ENCODE measurements around the gene ARMC5.
A peak's percentile ranks its signal among the peaks of the same experiment; 100 is the strongest.
"Not testable (repeated sequence)": the region's sequence is repeated elsewhere in the genome, so short reads cannot be mapped to it uniquely, and the experiment has no call there.

ARMC5 gene

GRCh38 chr16:31493506-31494125, 34.3 kb downstream of the ARMC5 start:
- no peak overlapping the region for H3K4me3 ChIP-seq (ENCODE audit: low read depth, low read length)

GRCh38 chr16:31496670-31497069, 37.4 kb downstream of the ARMC5 start:
- H3K4me3 ChIP-seq (ENCODE audit: low read depth, low read length): no peak overlapping the region

GRCh38 chr16:31498493-31498892, 39.2 kb downstream of the ARMC5 start:
- H3K4me3 ChIP-seq (ENCODE audit: low read depth, low read length): no peak overlapping the region

- no peak overlapping the region for H3K4me3 ChIP-seq (ENCODE audit: low read depth, low read length)
Observed at GRCh38 chr16:31499928-31500327, 40.6 kb downstream of the ARMC5 start.

GRCh38 chr16:31501226-31501965, 42.1 kb downstream of the ARMC5 start:
- H3K4me3 ChIP-seq (ENCODE audit: low read depth, low read length): no peak overlapping the region

GRCh38 chr16:31501966-31502348, 42.7 kb downstream of the ARMC5 start:
- H3K4me3 ChIP-seq (ENCODE audit: low read depth, low read length): no peak overlapping the region

GRCh38 chr16:31502981-31503380, 43.7 kb downstream of the ARMC5 start:
- no peak overlapping the region for H3K4me3 ChIP-seq (ENCODE audit: low read depth, low read length)

GRCh38 chr16:31503555-31503954, 44.3 kb downstream of the ARMC5 start:
- H3K4me3 ChIP-seq (ENCODE audit: low read depth, low read length): not testable (repeated sequence)

- H3K4me3 ChIP-seq (ENCODE audit: low read depth, low read length): no peak overlapping the region
Observed at GRCh38 chr16:31504159-31504558, 44.9 kb downstream of the ARMC5 start.

GRCh38 chr16:31505483-31505882, 46.2 kb downstream of the ARMC5 start:
- H3K4me3 ChIP-seq (ENCODE audit: low read depth, low read length): no peak overlapping the region

- peak overlapping the region; percentile 77 for H3K4me3 ChIP-seq (ENCODE audit: low read depth, low read length)
Observed at GRCh38 chr16:31507617-31507928, 48.3 kb downstream of the ARMC5 start.

- peak within 1 kb of the TSS; percentile 77 for H3K4me3 ChIP-seq (ENCODE audit: low read depth, low read length)
Observed at GRCh38 chr16:31507929-31508705, 48.8 kb downstream of the ARMC5 start, which contains the start of gene RUSF1. Gene RUSF1, minus strand, starts transcription at chr16:31508391. Its CDS starts 18 bp downstream, at chr16:31508373.

GRCh38 chr16:31508706-31509195, 49.5 kb downstream of the ARMC5 start:
- H3K4me3 ChIP-seq (ENCODE audit: low read depth, low read length): peak overlapping the region; percentile 77

GRCh38 chr16:31513126-31513525, 53.8 kb downstream of the ARMC5 start:
- H3K4me3 ChIP-seq (ENCODE audit: low read depth, low read length): no peak overlapping the region

- H3K4me3 ChIP-seq (ENCODE audit: low read depth, low read length): no peak overlapping the region
Observed at GRCh38 chr16:31513884-31514283, 54.6 kb downstream of the ARMC5 start.

Measured in iPS-11a (cell line).